ENCODE results near the gene KTN1.

DNA sequence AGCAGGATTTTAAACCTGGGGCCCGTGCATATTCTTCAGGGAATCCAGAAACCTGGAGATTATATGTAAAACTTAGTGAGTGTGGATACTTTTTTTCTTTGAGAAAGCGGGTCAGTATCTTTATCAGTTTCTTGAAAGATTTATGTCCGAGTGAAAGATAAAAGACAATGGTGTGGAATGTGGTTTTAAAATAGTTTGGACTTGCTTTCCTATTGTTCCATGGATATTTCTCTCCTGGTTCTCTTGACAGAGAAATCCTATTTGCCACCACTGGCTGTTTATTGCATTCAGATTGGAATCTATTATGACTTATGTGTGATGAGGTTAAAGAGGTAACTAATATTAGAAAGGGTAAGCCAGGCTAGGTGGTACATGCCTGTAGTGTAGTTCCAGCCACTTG lies 27.4 kb downstream of the KTN1 start:
- TF ChIP-seq, protein P1, sequence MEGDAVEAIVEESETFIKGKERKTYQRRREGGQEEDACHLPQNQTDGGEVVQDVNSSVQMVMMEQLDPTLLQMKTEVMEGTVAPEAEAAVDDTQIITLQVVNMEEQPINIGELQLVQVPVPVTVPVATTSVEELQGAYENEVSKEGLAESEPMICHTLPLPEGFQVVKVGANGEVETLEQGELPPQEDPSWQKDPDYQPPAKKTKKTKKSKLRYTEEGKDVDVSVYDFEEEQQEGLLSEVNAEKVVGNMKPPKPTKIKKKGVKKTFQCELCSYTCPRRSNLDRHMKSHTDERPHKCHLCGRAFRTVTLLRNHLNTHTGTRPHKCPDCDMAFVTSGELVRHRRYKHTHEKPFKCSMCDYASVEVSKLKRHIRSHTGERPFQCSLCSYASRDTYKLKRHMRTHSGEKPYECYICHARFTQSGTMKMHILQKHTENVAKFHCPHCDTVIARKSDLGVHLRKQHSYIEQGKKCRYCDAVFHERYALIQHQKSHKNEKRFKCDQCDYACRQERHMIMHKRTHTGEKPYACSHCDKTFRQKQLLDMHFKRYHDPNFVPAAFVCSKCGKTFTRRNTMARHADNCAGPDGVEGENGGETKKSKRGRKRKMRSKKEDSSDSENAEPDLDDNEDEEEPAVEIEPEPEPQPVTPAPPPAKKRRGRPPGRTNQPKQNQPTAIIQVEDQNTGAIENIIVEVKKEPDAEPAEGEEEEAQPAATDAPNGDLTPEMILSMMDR (IDR thresholded peaks at IDR 0.05; ENCODE audit: poor library complexity) = no peak
- TF ChIP-seq EZH2 (IDR thresholded peaks at IDR 0.05; ENCODE audit: borderline replicate concordance) (no peak), EZH2phosphoT487 (IDR thresholded peaks at IDR 0.05; ENCODE audit: low read depth, severe bottlenecking, unreplicated experiment) (no peak)

Data from hepatocyte (in vitro differentiated cells).